Astrocyte of the spinal cord (primary cell): Measurements from ENCODE around the gene CD47.
A peak's percentile ranks its signal among the peaks of the same experiment; 100 is the strongest.

Experiments used
- DNase-seq: peaks from one replicate; pipeline ENCODE4 v3.0.0; 2011; ENCODE audit warnings: low read depth, low spot score
- H3K4me3 ChIP-seq: 2 replicates; pipeline ENCODE4 v1.5.1; 2011; ENCODE audit warnings: low read depth, mild to moderate bottlenecking, low read length, moderate library complexity
- in situ Hi-C: cut with HindIII; loops from 2 replicates; pipeline ENCODE4 v1.10.0; 2017; ENCODE audit warnings: low sequenced_read_pairs
- TF ChIP-seq, protein P1 (sequence below): IDR thresholded peaks from 2 replicates; pipeline ENCODE4 v1.5.1; 2012; ENCODE audit warnings: low read depth, mild to moderate bottlenecking, low read length, inconsistent platforms

The CD47 gene

DNA sequence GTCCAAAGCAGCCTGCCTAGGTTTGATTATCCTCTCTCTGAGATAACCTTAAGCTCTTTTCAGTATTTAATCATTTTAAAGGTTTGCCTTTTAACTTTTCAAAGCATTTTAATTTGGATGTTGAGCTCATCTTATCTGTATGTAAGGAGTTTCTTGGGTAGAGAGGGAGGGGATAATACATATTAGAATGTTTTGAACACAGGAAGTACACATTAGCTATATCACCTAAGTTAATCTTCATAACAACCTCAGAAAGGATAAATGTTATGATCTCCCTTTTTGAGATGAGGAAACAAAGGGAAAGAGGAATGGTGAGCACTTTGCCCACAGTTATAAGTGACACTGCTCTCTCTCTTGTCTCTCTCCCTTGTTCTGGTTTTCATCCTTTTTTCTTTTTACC is 2.2 kb upstream of the CD47 start:
- DNase-seq: no peak
- no peak overlapping the region for H3K4me3 ChIP-seq
- TF ChIP-seq, protein P1, sequence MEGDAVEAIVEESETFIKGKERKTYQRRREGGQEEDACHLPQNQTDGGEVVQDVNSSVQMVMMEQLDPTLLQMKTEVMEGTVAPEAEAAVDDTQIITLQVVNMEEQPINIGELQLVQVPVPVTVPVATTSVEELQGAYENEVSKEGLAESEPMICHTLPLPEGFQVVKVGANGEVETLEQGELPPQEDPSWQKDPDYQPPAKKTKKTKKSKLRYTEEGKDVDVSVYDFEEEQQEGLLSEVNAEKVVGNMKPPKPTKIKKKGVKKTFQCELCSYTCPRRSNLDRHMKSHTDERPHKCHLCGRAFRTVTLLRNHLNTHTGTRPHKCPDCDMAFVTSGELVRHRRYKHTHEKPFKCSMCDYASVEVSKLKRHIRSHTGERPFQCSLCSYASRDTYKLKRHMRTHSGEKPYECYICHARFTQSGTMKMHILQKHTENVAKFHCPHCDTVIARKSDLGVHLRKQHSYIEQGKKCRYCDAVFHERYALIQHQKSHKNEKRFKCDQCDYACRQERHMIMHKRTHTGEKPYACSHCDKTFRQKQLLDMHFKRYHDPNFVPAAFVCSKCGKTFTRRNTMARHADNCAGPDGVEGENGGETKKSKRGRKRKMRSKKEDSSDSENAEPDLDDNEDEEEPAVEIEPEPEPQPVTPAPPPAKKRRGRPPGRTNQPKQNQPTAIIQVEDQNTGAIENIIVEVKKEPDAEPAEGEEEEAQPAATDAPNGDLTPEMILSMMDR: no peak
- in situ Hi-C loops: no loop called here

DNA sequence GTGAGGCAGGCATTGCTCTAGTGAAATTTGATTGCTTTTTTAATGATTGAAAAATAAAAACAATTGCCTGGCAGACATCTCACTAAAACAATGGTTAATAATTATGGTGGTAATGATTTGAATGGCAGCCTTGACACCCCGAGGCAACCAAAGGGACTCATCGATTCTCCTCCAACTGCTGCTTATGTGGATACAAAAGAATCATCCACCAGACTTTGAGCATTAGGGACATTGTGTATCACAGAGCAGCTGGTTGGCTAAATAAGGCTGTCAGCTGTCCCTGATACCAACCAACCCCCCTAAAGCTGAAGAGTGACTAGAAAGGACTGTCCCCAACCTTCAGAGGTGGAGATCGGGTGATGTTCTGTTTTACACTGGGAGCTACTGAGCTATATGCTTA is 1.7 kb upstream of the CD47 start:
- in situ Hi-C loops: no loop called here

DNA sequence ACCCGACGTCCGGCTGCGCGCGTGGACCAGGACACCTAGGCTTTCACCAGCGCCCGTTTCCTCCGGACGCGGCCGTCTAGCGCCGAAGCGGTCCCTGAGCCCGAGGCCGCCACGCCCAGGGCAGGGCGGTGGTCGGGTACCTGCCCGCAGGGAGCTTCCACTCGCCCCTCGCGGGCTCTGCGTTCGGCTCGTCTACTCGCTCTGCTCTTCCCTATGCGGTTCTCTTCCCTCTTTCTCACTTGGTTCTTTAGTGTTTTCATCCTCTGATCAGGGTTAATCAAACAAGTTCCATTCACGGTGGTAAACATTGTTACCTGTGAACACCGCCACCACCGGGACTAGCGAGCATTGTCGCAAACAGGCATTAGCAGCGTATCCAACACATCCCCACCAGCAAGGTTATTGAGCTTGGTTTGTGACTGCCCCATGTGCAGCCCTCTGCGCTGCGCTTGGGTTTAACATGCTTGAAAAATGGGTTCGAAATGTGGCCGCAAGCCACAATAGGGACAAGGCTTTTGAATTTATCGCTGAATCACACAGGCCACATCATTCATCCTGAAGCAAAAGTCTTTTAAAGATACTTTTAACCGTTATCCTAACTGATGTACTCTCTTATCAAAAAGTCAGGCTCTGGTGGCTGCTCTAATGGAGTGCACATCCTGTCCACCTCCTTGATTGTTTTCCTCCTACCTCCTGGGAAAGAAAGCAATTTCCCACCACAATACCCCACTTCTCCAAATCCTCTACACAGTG is 843 bp upstream of the CD47 start:
- in situ Hi-C loops: no loop called here
- peak overlapping the region; percentile 82 for H3K4me3 ChIP-seq
- no peak for DNase-seq
- TF ChIP-seq, protein P1: no peak

More for the DNA sequence above, 1.7 kb upstream of the CD47 start:
- DNase-seq: no peak
- H3K4me3 ChIP-seq: no peak overlapping the region
- TF ChIP-seq, protein P1: no peak

DNA sequence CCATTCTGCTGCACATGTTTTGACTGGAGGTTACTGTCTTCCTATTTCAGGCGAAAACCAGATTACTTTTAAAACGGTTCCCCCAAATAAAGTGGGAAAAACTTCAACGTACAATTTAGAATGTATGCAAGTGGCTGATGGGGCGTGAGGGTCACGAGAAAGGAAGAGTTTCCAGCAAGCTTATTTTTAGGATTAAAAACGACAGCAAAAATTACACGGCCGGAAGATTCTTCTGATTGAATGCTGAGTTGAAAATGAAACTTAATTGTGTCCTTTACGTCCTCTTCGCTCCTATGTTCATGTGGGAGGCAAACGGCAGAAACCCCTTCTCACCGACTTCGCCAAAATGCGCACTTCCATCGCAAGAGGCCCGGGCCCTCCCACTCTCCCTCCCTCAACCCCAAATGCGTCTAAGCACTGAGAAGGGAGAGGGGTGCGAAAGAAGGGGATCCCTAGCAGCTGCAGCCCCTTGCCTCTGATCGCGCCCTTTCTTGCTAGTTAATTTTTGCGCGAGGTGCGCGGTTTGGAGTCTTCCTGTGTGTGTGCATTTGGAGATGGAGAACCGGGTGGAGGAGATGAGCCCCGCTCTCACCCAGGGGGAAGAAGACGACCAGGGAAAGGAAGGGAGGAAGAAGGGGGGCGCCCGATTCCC is 656 bp downstream of the CD47 start:
- TF ChIP-seq, protein P1: no peak
- DNase-seq: peak; percentile 58
- in situ Hi-C loops: no loop called here

DNA sequence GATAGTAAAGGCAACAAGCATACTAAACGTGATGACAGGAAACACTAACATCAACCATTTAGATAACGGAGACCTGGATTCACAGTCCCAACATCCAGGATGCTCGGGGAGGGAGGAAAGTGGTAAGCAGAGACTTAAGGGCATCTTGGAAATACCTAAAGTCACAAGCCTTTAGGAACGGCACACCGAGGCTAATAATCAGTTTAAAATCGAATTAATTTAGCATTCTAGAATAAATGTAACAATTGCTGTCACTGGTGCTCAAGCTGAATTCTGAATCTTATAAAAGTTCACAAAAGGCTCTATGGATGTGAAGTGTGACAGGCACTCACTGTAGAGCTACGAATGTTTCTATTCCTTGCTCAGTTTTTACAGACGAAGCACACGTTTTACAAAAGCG is 1.3 kb downstream of the CD47 start:
- DNase-seq: no peak
- in situ Hi-C loops: no loop called here
- TF ChIP-seq, protein P1: no peak
- peak overlapping the region; percentile 82 for H3K4me3 ChIP-seq

More for the DNA sequence above, 656 bp downstream of the CD47 start:
- peak overlapping the region; percentile 82 for H3K4me3 ChIP-seq

DNA sequence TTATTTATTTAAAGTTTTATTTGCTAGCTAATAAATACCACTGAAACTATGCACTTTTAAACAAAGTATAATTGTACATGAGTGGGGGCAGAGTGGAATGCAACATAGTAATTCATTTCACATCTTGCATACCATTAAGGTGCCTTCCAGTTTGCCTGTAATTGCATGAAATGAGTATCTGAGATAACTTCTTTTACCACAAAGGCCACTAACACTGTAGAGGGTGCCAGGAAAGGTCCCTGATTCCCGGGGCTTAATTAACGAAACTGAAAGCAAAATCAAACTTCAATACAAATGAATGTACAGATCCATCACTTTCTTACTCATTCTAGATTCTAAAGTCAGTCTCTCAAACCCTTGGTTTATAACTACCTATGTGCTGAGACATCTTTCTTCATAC is 2.1 kb downstream of the CD47 start:
- TF ChIP-seq, protein P1: no peak
- in situ Hi-C loops: no loop called here
- peak overlapping the region; percentile 11 for H3K4me3 ChIP-seq
- DNase-seq: peak; percentile 22
